H9 (cell line): ENCODE data around the gene KCNA3. TPM values are rescaled to one million over a fixed set of nuclear protein-coding genes. Genes with fewer than 3 reads are reported as not detected.

ENCODE experiments used
- DNase-seq: peaks from one replicate; pipeline ENCODE4 v3.0.0-alpha.2; 2017
- H2AFZ ChIP-seq: one replicate; pipeline ENCODE4 v1.6.1; 2013; ENCODE audit warnings: mild to moderate bottlenecking, low read length, control low read depth, moderate library complexity
- H2AK5ac ChIP-seq: 2 replicates; pipeline ENCODE4 v1.6.1; 2013; ENCODE audit warnings: low read length, control low read depth, mixed read lengths; ENCODE audit not compliant: insufficient read length
- H2BK120ac ChIP-seq: one replicate; pipeline ENCODE4 v1.6.1; 2013; ENCODE audit warnings: low read depth, mild to moderate bottlenecking, low read length, control low read depth, inconsistent platforms; ENCODE audit not compliant: poor library complexity, severe bottlenecking
- H2BK12ac ChIP-seq: 2 replicates; pipeline ENCODE4 v1.6.1; 2013; ENCODE audit warnings: low read length, control low read depth, mixed read lengths, low read depth; ENCODE audit not compliant: insufficient read length
- H2BK15ac ChIP-seq: 2 replicates; pipeline ENCODE4 v1.6.1; 2013; ENCODE audit warnings: low read depth, low read length, control low read depth
- H2BK20ac ChIP-seq: one replicate; pipeline ENCODE4 v1.6.1; 2013; ENCODE audit warnings: low read depth, mild to moderate bottlenecking, low read length, control low read depth, inconsistent platforms; ENCODE audit not compliant: poor library complexity, severe bottlenecking
- H2BK5ac ChIP-seq: 2 replicates; pipeline ENCODE4 v1.6.1; 2013; ENCODE audit warnings: low read length, control low read depth, mixed read lengths; ENCODE audit not compliant: insufficient read length
- H3K14ac ChIP-seq: 2 replicates; pipeline ENCODE4 v1.6.1; 2013; ENCODE audit warnings: low read length, control low read depth; ENCODE audit not compliant: insufficient read depth
- H3K18ac ChIP-seq: 2 replicates; pipeline ENCODE4 v1.6.1; 2013; ENCODE audit warnings: low read depth, mild to moderate bottlenecking, mixed read lengths, low read length, control low read depth; ENCODE audit not compliant: insufficient read length
- H3K23ac ChIP-seq: 2 replicates; pipeline ENCODE4 v1.6.1; 2013; ENCODE audit warnings: low read length, control low read depth, mixed read lengths, low read depth; ENCODE audit not compliant: insufficient read length
- H3K23me2 ChIP-seq: 2 replicates; pipeline ENCODE4 v1.6.1; 2013; ENCODE audit warnings: low read depth, mild to moderate bottlenecking, mixed read lengths, low read length, control low read depth; ENCODE audit not compliant: insufficient read length, poor library complexity, severe bottlenecking
- H3K27ac ChIP-seq: 2 replicates; pipeline ENCODE4 v1.5.1; 2013; ENCODE audit warnings: low read length, control low read depth, mixed read lengths, low read depth; ENCODE audit not compliant: insufficient read length
- H3K27me3 ChIP-seq: 2 replicates; pipeline ENCODE4 v1.6.1; 2013; ENCODE audit warnings: low read length, control low read depth, inconsistent platforms; ENCODE audit not compliant: insufficient read depth
- H3K4ac ChIP-seq: 2 replicates; pipeline ENCODE4 v1.6.1; 2013; ENCODE audit warnings: low read depth, mild to moderate bottlenecking, control low read depth, inconsistent platforms, low read length, moderate library complexity
- H3K4me1 ChIP-seq: 2 replicates; pipeline ENCODE4 v1.6.1; 2013; ENCODE audit warnings: low read length, control low read depth, inconsistent platforms; ENCODE audit not compliant: insufficient read depth
- H3K4me2 ChIP-seq: 2 replicates; pipeline ENCODE4 v1.6.1; 2013; ENCODE audit warnings: low read length, control low read depth, mixed read lengths; ENCODE audit not compliant: insufficient read length, insufficient read depth
- H3K56ac ChIP-seq: 2 replicates; pipeline ENCODE4 v1.6.1; 2013; ENCODE audit warnings: low read depth, mild to moderate bottlenecking, mixed read lengths, low read length, control low read depth; ENCODE audit not compliant: insufficient read length
- H3K79me1 ChIP-seq: 2 replicates; pipeline ENCODE4 v1.6.1; 2013; ENCODE audit warnings: low read depth, mild to moderate bottlenecking, moderate library complexity, low read length, control low read depth, inconsistent platforms; ENCODE audit not compliant: insufficient read depth, poor library complexity, severe bottlenecking
- H3K79me2 ChIP-seq: 2 replicates; pipeline ENCODE4 v1.6.1; 2013; ENCODE audit warnings: low read length, control low read depth, inconsistent platforms; ENCODE audit not compliant: insufficient read depth
- H3K9ac ChIP-seq: 2 replicates; pipeline ENCODE4 v1.6.1; 2013; ENCODE audit warnings: low read length, control low read depth, mixed read lengths; ENCODE audit not compliant: insufficient read length; ENCODE audit errors: extremely low read depth
- H3K9me3 ChIP-seq: one replicate; pipeline ENCODE4 v1.6.1; 2013; ENCODE audit warnings: low read depth, low read length, inconsistent platforms; ENCODE audit not compliant: control insufficient read depth
- H3T11ph ChIP-seq: one replicate; pipeline ENCODE4 v1.6.1; 2013; ENCODE audit warnings: mild to moderate bottlenecking, low read length, control low read depth, inconsistent platforms
- H4K20me1 ChIP-seq: one replicate; pipeline ENCODE4 v1.6.1; 2013; ENCODE audit not compliant: control insufficient read depth, insufficient read length, insufficient read depth
- H4K5ac ChIP-seq: 2 replicates; pipeline ENCODE4 v1.6.1; 2013; ENCODE audit warnings: low read depth, mild to moderate bottlenecking, mixed read lengths, low read length, control low read depth; ENCODE audit not compliant: insufficient read length
- H4K8ac ChIP-seq: replicated peaks from 2 replicates; pipeline ENCODE4 v1.6.1; 2013; ENCODE audit warnings: low read length, control low read depth, mixed read lengths, low read depth; ENCODE audit not compliant: insufficient read length
- H4K91ac ChIP-seq: 2 replicates; pipeline ENCODE4 v1.6.1; 2013; ENCODE audit warnings: low read depth, mild to moderate bottlenecking, moderate library complexity, mixed read lengths, low read length, control low read depth; ENCODE audit not compliant: insufficient read length
- H3K27ac Mint-ChIP-seq, 3 experiments: 2 replicates in 2 of 3; 3 replicates in 1 of 3; pipeline ENCODE4 v1.8.0; 2020 to 2021; ENCODE audit warnings: mixed read lengths in 3 of 3, mild to moderate bottlenecking in 1 of 3, moderate library complexity in 1 of 3
- H3K27me3 Mint-ChIP-seq: 2 replicates; pipeline ENCODE4 v1.8.0; 2021; ENCODE audit warnings: low read depth, mild to moderate bottlenecking, moderate library complexity, mixed read lengths
- H3K36me3 Mint-ChIP-seq, 3 experiments: 2 replicates in 2 of 3; 3 replicates in 1 of 3; pipeline ENCODE4 v1.8.0; 2020 to 2021; ENCODE audit warnings: low read depth in 3 of 3, mixed read lengths in 3 of 3; ENCODE audit not compliant: insufficient read depth in 1 of 3
- H3K4me1 Mint-ChIP-seq, 2 experiments: 2 replicates each; pipeline ENCODE4 v1.8.0; 2020; ENCODE audit warnings: mixed read lengths in 2 of 2
- H3K4me3 Mint-ChIP-seq, 2 experiments: 2 replicates in 1 of 2; 3 replicates in 1 of 2; pipeline ENCODE4 v1.8.0; 2020 to 2021; ENCODE audit warnings: mild to moderate bottlenecking in 2 of 2, mixed read lengths in 2 of 2, moderate library complexity in 1 of 2
- H3K9me3 Mint-ChIP-seq, 2 experiments: 2 replicates in 1 of 2; 3 replicates in 1 of 2; pipeline ENCODE4 v1.8.0; 2020; ENCODE audit warnings: mild to moderate bottlenecking in 2 of 2, mixed read lengths in 2 of 2, moderate library complexity in 1 of 2
- CTCF ChIP-seq: fragments of 200-600 bp; sonication (generic); conservative IDR thresholded peaks from 3 replicates; pipeline ENCODE4 v1.8.0; 2021; ENCODE audit warnings: antibody characterized with exemption, mild to moderate bottlenecking
- WGBS: extraction: QIAGEN DNeasy Blood & Tissue Kit; methylation state at CpG from one replicate; pipeline ENCODE4 v1.1.7; 2013; ENCODE audit warnings: missing lambda C conversion rate, low lambda C conversion rate, mixed read lengths; ENCODE audit not compliant: insufficient read length; ENCODE audit errors: extremely low coverage; 5-methylcytosine and 5-hydroxymethylcytosine counted together
- total RNA-seq: library from RNA; stranded (reverse); gene quantifications from 2 replicates; pipeline ENCODE4 v1.2.1, GENCODE V29; 2021

Gene KCNA3
- total RNA-seq, 1 experiment from 2014 or later = 0.92 TPM

GRCh38 chr1:110706621-110707020, 31.9 kb upstream of the KCNA3 start:
- Histone ChIP-seq H3K4ac (no peak overlapping the region), H3T11ph (no peak overlapping the region), H3K14ac (no peak overlapping the region), H4K5ac (no peak overlapping the region), H4K8ac (no peak overlapping the region), H2AFZ (no peak overlapping the region), H4K20me1 (no peaks in the 10 kb centered on the region), H3K27me3 (no peaks in the 10 kb centered on the region), H3K27ac (no peak overlapping the region), H3K23ac (no peak overlapping the region), H3K4me1 (no peaks in the 10 kb centered on the region), H3K9ac (no peak overlapping the region), H2BK20ac (no peak overlapping the region), H2BK12ac (no peak overlapping the region), H3K79me2 (no peaks in the 10 kb centered on the region; the same call in 1 of the 2 replicates), H2BK5ac (no peak overlapping the region), H4K91ac (no peak overlapping the region), H3K18ac (no peak overlapping the region), H3K56ac (no peak overlapping the region), H3K79me1 (no peaks in the 10 kb centered on the region), H2BK15ac (no peak overlapping the region), H3K23me2 (no peaks in the 10 kb centered on the region), H2BK120ac (no peak overlapping the region), H3K4me2 (no peak overlapping the region), H2AK5ac (no peak overlapping the region), H3K9me3 (no peaks in the 10 kb centered on the region)
- no peak for DNase-seq
- H3K4me1 Mint-ChIP-seq = peaks cover 14 to 17% of the 10 kb centered on the region in 2 experiments
- WGBS = no CpG with 5 or more reads among the region's 1 CpG
- H3K4me3 Mint-ChIP-seq = no peak overlapping the region
- H3K36me3 Mint-ChIP-seq = no peaks in the 10 kb centered on the region; a peak in 1 of 7 replicates
- H3K27me3 Mint-ChIP-seq = peaks cover 5% of the 10 kb centered on the region; the same call in 1 of the 2 replicates
- H3K9me3 Mint-ChIP-seq = peaks cover 0 to 2% of the 10 kb centered on the region in 2 experiments; a peak in 1 of 5 replicates
- no peak overlapping the region; a peak in 1 of 7 replicates for H3K27ac Mint-ChIP-seq
- no peak for TF ChIP-seq CTCF
